ENCODE results near the gene TRIM72.
"Not testable (repeated sequence)": the region's sequence is repeated elsewhere in the genome, so short reads cannot be mapped to it uniquely, and the experiment has no call there.

TRIM72 gene

GRCh38 chr16:31213877-31214707 lies at the start of gene TRIM72:
Gene TRIM72, plus strand, starts transcription at chr16:31214119. Its CDS starts 620 bp downstream, at chr16:31214739.
- DNase-seq, result no peak

- no peak for DNase-seq
These were observed 46.6 kb upstream of the TRIM72 start for GRCh38 chr16:31167315-31167714.

GRCh38 chr16:31168848-31169247 lies 45.1 kb upstream of the TRIM72 start:
- no peak for DNase-seq

- DNase-seq, result not testable (repeated sequence)
These were observed 43.9 kb upstream of the TRIM72 start for GRCh38 chr16:31170048-31170447.

GRCh38 chr16:31177136-31177535 lies 36.8 kb upstream of the TRIM72 start:
- no peak for DNase-seq

GRCh38 chr16:31179219-31179746 lies 34.6 kb upstream of the TRIM72 start:
- no peak for DNase-seq

- peak; percentile 69 for DNase-seq
These were observed 34.0 kb upstream of the TRIM72 start, which contains the start of gene FUS for GRCh38 chr16:31179747-31180459. Gene FUS, plus strand, starts transcription at chr16:31180139. Its CDS starts 76 bp downstream, at chr16:31180215.

- no peak for DNase-seq
These were observed 32.7 kb upstream of the TRIM72 start for GRCh38 chr16:31181102-31181830.

GRCh38 chr16:31182391-31182790 lies 31.5 kb upstream of the TRIM72 start:
- DNase-seq, result no peak

- DNase-seq, result no peak
These were observed 30.2 kb upstream of the TRIM72 start for GRCh38 chr16:31183432-31184428.

GRCh38 chr16:31184888-31185287 lies 29.0 kb upstream of the TRIM72 start:
- DNase-seq, result no peak

GRCh38 chr16:31185339-31185738 lies 28.6 kb upstream of the TRIM72 start:
- DNase-seq, result no peak

GRCh38 chr16:31186176-31186575 lies 27.7 kb upstream of the TRIM72 start:
- no peak for DNase-seq

- no peak for DNase-seq
These were observed 26.8 kb upstream of the TRIM72 start for GRCh38 chr16:31186930-31187807.

- DNase-seq, result no peak
These were observed 26.1 kb upstream of the TRIM72 start for GRCh38 chr16:31187808-31188189.

GRCh38 chr16:31188450-31189411 lies 25.2 kb upstream of the TRIM72 start:
- no peak for DNase-seq

- no peak for DNase-seq
These were observed 24.5 kb upstream of the TRIM72 start for GRCh38 chr16:31189412-31189778.

- no peak for DNase-seq
These were observed 23.9 kb upstream of the TRIM72 start for GRCh38 chr16:31190061-31190460.

- DNase-seq, result no peak
These were observed 23.0 kb upstream of the TRIM72 start for GRCh38 chr16:31190818-31191444.

All from NCI-H1694 treated with DMSO at 0.1 percent for 48 hours (cell line).